ENCODE data around the gene OR2B2. TPM values are rescaled to one million over a fixed set of nuclear protein-coding genes. Genes with fewer than 3 reads are reported as not detected.

Gene OR2B2
- total RNA-seq, 1 experiment from 2014 or later, result not detected

DNA sequence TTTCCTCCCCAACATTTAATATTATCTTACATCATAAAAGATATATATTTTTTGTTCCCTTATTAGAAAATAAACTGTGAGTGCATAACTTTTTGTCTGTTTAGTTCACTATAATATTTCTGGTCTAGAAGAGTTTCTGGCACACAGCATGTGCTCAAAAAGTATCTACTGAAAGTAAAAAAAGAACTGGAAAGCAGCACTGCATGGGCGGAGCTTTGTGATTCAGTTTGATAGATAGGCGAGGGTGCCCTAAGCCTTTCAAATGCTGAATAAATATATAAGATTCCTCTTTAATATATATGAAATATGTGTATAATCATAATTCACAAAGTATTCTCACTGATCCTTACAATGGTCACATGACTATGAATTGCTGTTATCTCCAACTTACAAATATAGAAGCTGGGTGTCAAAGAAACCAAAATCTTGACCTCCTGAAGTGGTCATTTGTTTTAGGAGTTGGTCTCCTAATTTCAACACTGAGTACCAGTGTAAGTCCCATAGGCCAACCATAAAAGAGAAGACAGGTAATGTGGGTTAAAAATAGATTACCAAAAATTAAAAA, 50.8 kb downstream of the OR2B2 start:
- TF ChIP-seq IRF2 (CRISPR knock-in tag; IDR thresholded peaks at IDR 0.05; ENCODE audit: borderline replicate concordance, low read depth), result no peak
- TF ChIP-seq CREM (CRISPR knock-in tag; IDR thresholded peaks at IDR 0.05), result no peak
- TF ChIP-seq JUN (CRISPR knock-in tag; IDR thresholded peaks at IDR 0.05), result no peak
- no peak for TF ChIP-seq ZNF423 (CRISPR knock-in tag; IDR thresholded peaks at IDR 0.05)
- no peak for TF ChIP-seq CBFB (CRISPR knock-in tag; IDR thresholded peaks at IDR 0.05; ENCODE audit: low read depth)
- no peak for TF ChIP-seq OVOL2 (CRISPR knock-in tag; IDR thresholded peaks at IDR 0.05; ENCODE audit: borderline replicate concordance)
- no peak for TF ChIP-seq ZNF317 (CRISPR knock-in tag; IDR thresholded peaks at IDR 0.05; ENCODE audit: borderline replicate concordance, low read depth)
- TF ChIP-seq GRHL2 (CRISPR knock-in tag; IDR thresholded peaks at IDR 0.05; ENCODE audit: insufficient replicate concordance, severe bottlenecking), result no peak
- CTCF ChIA-PET, result interaction anchor here (1.5 kb wide), 1 partner anchor 34 kb away, joined by 3 read pairs; no protein-coding TSS in a partner anchor

More for the DNA sequence above, 50.8 kb downstream of the OR2B2 start:
- Mint-ChIP-seq H3K4me3 (no peak overlapping the region), H3K4me1 (peaks cover 7% of the 10 kb centered on the region), H3K36me3 (peaks cover 11% of the 10 kb centered on the region; the same call in 1 of the 2 replicates), H3K9me3 (peaks cover 13% of the 10 kb centered on the region), H3K27me3 (ENCODE audit: low read depth) (peaks cover 4% of the 10 kb centered on the region; the same call in 1 of the 2 replicates), H3K27ac (no peak overlapping the region)
- POLR2A ChIA-PET, result interaction anchor here (0.5 to 4.3 kb wide), 6 partner anchors 10 to 1841 kb away, joined by 3 to 28 read pairs (median 3); a partner anchor contains a TSS
- DNase-seq (ENCODE audit: low spot score) (no peak), ATAC-seq (no peak)

Other genes with a start within 250 kb of the OR2B2 start
- gene OR2B6, start 44.8 kb upstream of the OR2B2 start, total RNA-seq (2021), result not detected in 3 replicates
- gene ZNF165, start 168.2 kb upstream of the OR2B2 start, total RNA-seq (2021), result 8.0 to 9.4 TPM (median 9.2 TPM) in 3 replicates
- 5.7 to 7.3 TPM (median 7.1 TPM) in 3 replicates for gene ZSCAN16, start 212.2 kb upstream of the OR2B2 start, total RNA-seq (2021)
- 21.7 to 22.9 TPM (median 22.7 TPM) in 3 replicates for gene ZKSCAN8, start 229.5 kb upstream of the OR2B2 start, total RNA-seq (2021)

Measured in WTC11 (cell line).